ENCODE measurements around the gene KMO.
A peak's percentile ranks its signal among the peaks of the same experiment; 100 is the strongest.

The KMO gene

DNA sequence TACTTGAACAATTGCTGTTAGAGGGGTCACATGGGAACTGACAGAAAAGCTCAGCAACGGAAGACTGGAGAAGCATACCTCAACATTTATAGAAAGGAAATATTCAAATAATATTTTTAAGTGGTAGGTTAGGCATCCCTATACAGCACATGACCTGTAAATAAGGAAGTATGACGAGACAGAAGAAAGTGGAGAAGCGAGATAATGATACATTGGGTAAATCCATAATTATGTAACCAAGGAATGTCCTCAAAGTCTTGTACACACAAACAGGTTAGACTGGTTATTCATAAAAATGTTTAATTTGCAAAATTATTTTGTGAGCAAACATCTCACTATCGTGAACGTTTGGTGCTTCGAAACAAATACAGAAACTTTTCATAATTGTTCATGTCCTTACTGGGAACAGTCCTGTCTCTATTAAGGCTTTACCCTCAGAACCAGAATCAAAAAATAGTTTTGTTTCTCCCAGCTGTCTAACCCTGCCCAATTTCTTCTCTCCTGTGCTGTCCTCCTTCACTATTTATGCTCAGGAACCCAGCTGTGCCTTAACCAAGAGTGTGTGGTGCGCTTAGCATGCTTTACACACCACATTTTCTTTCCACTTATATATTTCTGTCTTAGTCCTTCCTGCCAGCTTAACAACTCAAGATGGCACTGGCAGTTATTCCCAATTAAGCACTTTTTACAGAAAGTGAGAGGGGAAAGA, 10.2 kb downstream of the KMO start:
- DNase-seq: no peak

DNA sequence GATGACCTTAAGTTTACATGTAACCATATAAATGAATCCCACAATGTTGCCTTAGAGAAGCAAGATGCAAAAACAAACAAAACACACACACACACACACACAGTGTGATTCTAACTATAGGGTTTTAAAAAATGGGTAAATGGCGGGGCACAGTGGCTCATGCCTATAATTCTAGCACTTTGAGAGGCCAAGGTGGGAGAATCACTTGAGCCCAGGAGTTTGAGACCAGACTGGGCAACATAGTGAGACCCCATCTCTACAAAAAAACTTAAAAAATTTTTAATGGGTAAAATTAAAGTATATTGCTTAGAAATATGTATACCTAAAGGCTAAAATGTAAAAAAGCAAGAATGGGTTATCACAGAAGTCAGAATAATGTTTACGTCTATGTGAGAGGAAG, 15.8 kb downstream of the KMO start:
- DNase-seq: no peak

DNA sequence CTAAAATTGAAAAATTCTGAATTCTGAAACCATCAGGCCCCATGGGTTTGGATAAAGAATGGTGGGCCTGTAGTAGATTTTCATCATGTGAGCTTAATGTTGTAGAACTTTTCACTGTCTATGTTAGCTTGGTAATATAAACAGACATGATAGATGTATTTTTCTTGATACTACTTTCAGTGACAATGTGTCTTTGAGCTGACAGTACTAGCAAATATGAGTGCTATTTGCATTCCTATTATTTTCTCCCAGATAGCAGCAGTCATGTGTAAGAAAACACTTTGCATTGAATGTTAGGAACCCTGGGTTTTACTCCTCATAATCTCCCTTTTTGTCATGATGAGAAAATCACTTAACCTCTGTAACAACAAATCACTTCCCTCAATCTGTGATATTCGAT, 18.1 kb downstream of the KMO start:
- no peak for DNase-seq

DNA sequence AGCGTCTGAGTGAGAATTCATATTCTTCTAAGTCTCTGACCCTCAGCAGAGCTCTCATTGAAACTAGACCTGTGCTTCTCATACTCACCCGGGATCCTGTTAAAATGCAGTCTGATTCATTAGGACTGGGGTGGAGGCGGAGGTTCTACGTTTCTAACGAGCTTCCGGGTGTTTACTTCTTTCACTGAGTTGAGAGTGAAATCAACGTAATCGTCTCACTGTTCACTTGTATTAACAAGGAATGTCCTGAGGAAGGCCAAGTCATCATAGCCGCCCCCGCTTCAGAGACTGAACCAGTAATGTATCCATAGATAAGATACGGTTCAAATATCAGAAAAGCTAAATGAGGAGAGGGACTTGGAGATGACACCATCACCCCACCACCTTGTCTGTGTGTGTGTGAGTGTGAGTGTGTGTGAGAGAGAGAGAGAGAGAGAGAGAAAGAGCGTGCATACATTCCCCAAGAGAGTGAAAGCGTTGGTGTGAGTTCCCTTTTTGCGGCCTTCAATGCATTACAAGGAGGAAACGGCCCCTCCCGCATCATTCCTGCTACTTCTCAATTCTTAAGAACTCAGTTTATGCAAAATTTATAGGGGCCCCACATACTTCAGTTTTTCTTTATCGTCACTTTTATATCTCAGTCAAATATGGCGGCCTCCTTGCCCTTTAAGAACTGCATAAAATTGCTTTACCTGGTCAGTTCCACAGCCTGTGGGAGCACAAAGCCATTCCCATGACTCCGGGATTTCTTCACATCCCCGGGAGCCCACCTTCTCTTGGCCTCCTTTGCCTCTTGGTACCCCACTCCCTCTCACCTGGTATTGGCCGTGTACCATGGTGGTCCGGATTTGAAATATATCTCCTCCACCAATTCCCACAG, 19.8 kb downstream of the KMO start:
- peak; percentile 27 for DNase-seq

DNA sequence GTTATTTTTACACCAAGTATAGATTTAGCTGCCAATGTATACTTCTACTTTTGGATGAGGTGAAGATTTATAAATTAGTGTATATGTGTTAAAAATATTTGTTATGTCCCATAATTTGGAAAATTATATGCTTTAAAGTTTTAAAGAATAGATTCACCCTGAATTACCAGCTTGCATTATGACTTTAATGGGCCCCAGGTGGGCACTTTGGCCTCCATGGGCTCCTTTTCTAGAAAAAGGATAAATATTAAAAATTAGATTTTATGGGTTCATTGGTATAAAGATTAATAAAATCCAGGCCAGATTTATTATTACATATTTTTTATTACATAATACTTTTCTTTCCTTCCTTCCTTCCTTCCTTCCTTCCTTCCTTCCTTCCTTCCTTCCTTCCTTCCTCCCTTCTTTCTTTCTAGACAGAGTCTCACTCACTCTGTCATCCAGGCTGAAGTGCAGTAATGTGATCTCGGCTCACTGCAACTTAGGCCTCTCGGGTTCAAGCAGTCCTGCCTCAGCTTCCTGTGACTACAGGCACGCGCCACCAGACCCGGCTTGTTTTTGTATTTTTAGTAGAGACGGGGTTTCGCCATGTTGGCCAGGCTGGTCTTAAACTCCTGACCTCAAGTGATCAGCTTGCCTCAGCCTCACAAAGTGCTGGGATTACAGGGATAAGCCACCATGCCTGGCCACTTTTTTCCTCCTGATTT, 21.9 kb downstream of the KMO start:
- no peak for DNase-seq

DNA sequence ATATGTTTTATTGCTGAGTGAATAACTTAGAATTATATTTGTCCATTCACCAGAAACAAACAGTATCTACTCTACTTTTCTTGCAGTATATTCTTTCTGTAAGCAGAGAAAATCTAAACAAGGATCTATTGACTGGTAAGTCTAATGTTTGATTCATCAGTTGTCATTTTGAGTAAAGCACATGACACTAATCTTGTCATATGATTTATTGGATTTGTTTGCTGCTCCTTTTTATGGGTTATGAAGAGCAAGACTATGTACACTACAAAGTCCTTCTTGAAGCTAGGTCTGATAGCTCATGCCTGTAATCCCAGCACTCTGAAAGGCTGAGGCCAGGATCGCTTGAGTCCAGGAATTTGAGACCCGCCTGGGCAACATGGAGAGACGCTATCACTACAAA, 23.3 kb downstream of the KMO start:
- no peak for DNase-seq

DNA sequence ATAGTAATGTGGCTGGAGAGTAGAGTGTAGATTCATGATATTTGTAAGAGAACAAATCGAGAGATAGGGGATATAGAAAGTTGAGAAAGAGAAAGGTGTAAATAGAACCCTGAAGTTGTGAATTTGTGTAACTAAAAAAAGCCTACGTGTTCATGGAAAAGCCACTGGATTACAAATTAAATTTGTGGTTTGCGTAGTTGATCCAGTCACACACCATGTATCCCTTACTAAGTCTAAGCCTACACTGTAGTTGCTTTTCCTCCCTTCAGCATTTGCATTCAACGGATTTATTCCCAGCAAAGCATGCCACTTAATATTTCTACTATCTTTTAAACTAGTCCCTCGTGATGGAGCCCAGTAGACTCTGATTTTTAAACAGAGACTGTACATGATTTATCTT, 24.9 kb downstream of the KMO start:
- DNase-seq: no peak

DNA sequence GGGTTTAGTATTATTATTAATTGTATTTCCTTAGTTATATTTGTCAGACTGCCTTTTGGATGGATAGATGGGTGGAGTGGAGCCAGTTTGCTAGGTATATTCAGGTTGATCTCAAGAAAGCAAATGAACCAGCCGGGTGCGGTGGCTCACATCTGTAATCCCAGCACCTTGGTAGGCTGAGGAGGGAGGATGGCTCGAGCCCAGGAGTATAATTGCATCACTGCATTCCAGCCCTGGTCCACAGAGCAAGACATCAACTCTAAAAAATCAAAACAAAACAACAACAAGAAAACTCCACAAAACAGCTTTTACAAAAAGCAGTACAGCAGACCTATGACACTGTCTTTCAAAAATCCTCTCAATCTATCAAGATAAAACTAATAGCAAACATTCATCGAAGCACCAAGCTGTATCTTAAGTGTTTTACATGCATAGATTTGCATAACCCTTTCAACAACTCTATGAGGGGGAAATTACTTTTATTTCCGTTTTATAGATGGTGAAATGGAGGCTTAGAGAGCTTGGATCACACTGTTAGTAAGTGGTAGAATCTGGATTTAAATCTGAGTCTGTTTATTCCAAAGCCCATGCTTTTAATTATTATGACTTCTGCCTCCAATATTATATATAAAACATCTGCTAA, 25.5 kb downstream of the KMO start:
- DNase-seq: no peak

DNA sequence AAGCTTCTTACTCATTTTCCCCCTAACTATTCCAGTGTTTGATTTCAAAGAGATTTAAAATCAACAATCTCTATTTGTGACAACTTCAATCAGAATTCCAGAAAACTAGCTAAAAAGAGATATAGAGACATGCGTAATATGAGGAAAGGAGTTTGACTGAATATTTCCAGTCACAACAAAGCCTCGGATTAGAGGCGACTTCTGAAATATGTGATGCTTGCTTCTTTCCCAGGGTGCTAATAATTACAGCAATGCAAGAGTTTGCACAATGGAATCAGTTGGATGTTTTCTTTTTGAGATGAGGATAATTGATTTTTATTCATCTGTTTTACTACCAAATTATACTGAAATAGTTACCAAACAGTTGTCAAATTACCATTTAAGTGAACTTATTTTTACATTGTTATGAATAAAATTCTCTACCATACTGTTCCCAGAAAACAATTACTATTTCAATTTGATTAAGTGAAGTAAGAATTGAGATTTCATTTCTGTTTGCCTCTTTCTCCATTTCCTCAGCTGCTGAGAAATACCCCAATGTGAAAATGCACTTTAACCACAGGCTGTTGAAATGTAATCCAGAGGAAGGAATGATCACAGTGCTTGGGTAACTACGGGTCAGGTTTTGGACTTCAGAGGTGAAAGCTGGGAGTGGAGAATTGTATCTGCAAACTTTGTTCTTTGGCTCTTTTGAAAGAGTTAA, 28.1 kb downstream of the KMO start:
- no peak for DNase-seq

DNA sequence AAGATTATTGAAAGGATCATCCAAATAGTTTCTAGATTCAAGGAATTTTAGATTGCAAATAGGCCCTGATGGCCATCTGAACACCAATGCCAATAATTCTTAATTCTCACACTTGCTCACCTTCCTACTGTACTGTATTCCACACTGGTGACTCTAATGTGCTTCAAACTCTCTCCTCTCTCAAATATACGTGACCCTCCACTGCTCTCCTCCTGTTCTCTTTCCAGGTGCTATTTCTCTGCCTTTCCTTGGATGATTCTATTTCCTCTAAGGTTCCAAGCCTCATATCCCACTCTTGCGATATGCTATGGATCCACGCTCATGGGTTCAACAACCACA, 28.6 kb downstream of the KMO start:
- DNase-seq: no peak

DNA sequence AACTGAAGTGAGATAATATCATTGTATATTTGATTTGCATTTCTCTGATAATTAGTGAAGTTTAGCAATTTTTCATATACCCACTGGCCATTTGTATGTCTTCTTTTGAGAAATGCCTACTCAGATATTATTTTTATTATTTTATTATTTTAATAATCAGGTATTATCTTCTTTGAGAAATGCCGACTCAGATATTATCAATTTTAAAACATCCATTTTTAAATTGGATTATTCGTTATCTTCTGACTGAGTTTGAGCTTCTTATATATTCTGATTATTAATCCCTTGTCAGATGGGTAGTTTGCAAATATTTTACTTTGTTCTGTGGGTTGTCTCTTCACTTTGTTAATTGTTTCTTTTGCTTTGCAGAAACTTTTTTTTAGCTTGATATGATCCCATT, 37.7 kb downstream of the KMO start:
- no peak for DNase-seq

DNA sequence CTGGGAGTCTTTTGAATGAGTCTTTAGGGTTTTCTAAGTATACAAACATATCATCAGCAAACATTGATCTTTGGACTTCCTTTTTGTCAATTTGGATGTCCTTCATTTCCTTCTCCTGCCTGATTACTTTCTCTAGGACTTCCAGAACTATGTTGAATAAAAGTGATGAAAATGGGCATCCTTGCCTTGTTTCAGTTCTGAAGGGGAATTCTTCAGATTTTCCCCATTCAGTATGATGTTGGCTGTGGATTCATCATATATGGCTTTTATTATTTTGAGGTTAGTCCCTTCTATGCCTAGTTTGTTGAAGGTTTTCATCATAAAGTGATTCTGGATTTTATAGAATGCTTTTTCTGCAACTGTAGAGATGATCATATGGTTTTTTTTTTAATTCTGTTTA, 42.0 kb downstream of the KMO start:
- DNase-seq: no peak

DNA sequence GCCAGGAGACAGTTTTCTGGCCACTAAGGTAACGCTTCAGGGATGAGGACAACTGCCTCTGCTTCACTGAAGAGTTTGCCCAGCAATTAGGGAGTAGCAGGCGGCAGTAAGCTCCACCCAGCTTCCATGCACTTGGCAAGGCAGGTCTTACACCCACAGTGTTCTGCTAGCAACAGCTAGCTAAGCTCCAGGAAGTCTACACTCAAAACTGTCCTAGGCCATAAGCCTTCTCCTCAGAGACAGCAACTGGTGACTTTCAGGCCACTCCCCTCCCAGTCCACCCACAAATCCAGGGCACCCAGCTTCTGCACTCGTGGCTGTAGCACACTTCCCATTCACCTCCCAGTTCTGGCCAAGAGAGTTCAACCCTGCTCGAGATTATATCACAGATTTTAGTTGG, 47.3 kb downstream of the KMO start:
- DNase-seq: no peak

DNA sequence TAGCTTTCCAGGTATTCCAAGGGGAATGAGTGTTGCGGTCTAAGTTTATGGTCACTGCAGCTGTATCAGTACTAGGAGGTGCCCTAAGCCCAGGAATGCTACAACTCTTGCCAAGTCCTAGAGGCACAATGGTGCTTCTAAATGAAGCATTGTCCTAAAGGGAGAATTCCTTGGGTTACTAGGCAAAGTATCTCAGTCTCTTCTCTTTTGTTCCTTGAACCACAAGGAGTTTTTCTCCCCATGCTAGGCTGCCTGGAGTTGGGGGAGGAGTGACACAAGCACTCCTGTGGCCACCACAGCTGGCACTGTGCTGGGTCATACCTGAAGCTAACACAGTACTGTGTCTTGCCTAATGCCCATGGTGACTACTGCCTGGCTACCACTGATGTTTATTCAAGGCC, 50.7 kb downstream of the KMO start:
- DNase-seq: no peak

DNA sequence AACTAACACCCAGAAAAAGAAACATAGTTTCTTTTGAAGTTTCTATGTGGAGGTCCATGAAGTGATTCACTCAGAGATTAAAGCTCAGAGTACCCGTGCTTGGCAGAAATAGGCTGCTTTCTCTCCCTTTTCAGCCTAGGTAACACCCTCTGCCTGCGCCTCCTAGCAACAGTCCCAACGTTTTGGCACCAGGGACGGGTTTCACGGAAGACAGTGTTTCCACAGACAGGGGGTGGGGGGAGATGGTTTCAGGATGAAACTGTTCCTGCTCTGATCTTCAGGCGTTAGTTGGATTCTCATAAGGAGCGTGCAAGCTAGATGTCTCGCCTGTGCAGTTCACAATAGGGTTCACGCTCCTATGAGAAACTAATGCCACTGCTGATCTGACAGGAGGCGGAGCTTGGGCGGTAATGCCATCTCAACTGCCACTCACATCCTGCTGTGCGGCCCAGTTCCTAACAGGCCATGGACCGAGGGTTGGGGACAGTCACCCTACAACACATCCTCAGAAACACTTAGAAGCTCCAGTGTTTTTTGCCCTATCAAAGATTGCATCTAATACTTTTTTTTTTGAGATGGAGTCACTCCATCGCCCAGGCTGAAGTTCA, 54.8 kb downstream of the KMO start:
- DNase-seq: no peak

DNA sequence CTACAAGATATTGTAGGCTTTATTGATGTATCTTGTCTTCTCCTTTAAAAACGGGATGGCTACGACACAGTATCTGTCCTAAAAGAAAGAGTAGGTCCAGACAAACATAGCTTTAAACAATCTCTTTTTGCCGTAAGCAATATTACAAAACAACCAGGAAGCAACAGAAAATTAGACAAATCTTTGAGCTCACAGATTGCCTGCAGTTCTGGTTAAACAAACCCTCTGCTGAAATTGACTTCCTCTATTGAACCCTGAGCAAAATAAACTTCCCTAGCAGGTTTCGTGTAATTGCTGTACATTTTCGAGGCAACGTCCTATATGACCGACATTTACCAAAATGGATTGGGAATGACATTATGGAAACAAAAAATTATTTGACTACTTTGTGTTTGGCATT, 57.3 kb downstream of the KMO start:
- no peak for DNase-seq

DNA sequence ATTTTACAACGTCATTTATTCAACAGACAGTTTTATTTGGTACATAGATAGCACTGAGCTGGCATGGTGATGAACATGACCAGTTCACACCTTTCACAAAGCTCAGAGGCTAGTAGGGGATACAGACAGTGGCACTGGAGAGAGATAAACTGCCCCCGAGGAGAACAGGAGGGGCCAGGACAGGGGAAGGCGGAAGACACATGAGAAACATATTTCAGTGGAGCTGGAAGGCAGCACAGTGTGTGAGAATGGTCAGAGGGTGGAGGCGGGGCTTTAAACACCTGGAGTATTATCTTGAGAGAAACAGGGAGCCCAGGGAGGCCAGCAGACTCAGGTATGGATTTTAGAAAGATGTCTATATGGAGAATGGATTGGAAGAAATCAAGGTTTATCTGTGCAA, 58.5 kb downstream of the KMO start:
- DNase-seq: no peak

DNA sequence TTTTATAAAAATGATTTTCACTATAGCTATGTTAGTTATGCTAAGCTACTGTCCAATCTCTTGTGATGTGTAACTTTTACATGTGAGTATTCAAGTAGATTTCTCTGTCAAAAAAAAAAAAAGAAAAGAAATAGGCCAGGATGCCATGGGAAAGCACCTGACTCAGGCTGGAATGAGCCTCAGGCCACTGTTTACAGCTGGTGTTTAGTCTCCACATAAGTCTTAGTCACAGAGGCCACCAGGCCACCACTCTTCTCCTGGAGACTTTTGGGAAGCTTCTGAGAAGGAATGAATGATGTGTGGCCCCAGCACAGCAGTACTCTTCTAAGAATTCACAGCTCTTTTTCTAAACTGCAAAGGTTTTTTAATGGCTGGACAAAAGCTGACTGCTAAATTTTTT, 59.1 kb downstream of the KMO start:
- no peak for DNase-seq

DNA sequence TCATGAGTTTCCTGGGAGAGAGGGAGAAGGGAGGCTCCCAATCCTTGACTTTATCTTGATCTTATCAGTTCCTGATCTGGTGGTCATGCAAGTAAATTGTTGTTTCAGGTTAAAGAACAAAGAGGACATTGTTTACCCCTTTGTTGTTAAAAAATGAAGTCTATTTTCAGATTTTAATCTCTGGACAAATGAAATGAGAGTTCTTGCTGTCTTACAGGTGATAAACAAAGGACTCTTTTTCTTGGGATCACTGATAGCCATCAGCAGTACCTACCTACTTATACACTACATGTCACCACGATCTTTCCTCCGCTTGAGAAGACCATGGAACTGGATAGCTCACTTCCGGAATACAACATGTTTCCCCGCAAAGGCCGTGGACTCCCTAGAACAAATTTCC, 59.6 kb downstream of the KMO start:
- no peak for DNase-seq

DNA sequence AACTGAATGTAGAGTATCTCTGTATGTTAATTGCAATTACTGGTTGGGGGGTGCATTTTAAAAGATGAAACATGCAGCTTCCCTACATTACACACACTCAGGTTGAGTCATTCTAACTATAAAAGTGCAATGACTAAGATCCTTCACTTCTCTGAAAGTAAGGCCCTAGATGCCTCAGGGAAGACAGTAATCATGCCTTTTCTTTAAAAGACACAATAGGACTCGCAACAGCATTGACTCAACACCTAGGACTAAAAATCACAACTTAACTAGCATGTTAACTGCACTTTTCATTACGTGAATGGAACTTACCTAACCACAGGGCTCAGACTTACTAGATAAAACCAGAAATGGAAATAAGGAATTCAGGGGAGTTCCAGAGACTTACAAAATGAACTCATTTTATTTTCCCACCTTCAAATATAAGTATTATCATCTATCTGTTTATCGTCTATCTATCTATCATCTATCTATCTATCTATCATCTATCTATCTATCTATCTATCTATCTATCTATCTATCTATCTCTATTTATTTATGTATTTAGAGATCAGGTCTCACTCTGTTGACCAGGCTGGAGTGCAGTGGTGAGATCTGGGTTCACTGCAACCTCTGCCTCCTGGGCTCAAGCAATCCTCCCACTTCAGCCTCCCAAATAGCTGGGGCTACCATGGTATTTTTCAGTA, 60.2 kb downstream of the KMO start:
- no peak for DNase-seq

DNA sequence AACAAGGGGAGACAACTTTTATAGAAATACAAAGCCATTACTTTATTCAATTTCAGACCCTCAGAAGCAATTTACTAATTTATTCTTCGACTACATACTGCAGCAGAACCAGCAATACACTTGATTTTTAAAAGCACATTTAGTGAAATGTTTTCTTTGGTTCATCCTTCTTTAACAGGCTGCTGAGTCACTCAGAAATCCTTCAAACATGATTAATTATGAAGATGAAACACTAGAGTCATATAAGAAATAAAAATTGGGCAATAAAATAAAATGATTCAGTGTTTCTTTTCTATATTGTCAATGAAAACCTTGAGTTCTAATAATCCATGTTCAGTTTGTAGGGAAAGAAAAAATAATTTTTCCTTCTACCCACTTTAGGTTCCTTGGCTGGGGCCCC, 61.0 kb downstream of the KMO start:
- DNase-seq: no peak

DNA sequence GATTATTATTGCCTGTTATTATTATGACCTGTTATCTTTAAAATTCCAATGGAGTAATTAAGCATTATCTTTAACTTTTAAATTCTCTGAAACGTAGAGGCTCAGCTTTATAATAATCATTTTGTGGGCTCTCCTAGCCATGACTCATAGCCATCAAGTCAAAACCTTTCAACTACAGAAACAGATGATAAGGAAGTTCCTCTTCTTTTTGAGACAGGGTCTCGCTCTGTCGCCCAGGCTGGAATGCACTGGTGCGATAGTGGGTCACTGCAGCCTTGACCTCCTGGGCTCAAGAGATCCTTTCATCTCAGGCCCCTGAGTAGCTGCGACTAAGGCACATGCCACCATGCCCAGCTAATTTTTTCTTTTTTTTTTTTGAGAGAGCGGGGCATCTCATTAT, 64.5 kb downstream of the KMO start:
- no peak for DNase-seq
